ENCODE data around the gene SLC38A3.

Gene SLC38A3

GRCh38 chr3:50169858-50170257 is 35.2 kb upstream of the SLC38A3 start:
- H3K27ac ChIP-seq: no peak overlapping the region
- TF ChIP-seq CTCF (IDR thresholded peaks at IDR 0.05) (no peak), ZFX (IDR thresholded peaks at IDR 0.05; ENCODE audit: borderline replicate concordance) (no peak)

- no peak overlapping the region for H3K27ac ChIP-seq
- TF ChIP-seq CTCF (IDR thresholded peaks at IDR 0.05) (no peak), ZFX (IDR thresholded peaks at IDR 0.05; ENCODE audit: borderline replicate concordance) (no peak)
Observed at GRCh38 chr3:50170689-50171088, 34.4 kb upstream of the SLC38A3 start.

GRCh38 chr3:50171540-50172301 is 33.4 kb upstream of the SLC38A3 start:
- H3K27ac ChIP-seq: no peak overlapping the region
- no peak for TF ChIP-seq ZFX (IDR thresholded peaks at IDR 0.05; ENCODE audit: borderline replicate concordance)

- TF ChIP-seq ZFX (IDR thresholded peaks at IDR 0.05; ENCODE audit: borderline replicate concordance) (no peak), CTCF (IDR thresholded peaks at IDR 0.05) (no peak)
- H3K27ac ChIP-seq: no peak overlapping the region
Observed at GRCh38 chr3:50172626-50173220, 32.3 kb upstream of the SLC38A3 start.

GRCh38 chr3:50173685-50174516 is 31.2 kb upstream of the SLC38A3 start:
- 0 out of 2 replicates have a peak, but pooled peaks have one; percentile 11 for TF ChIP-seq CTCF (IDR thresholded peaks at IDR 0.05)
- TF ChIP-seq ZFX (IDR thresholded peaks at IDR 0.05; ENCODE audit: borderline replicate concordance): no peak
- H3K27ac ChIP-seq: no peak overlapping the region

GRCh38 chr3:50174517-50174895 is 30.6 kb upstream of the SLC38A3 start:
- H3K27ac ChIP-seq: no peak overlapping the region
- TF ChIP-seq CTCF (IDR thresholded peaks at IDR 0.05) (no peak), ZFX (IDR thresholded peaks at IDR 0.05; ENCODE audit: borderline replicate concordance) (no peak)

GRCh38 chr3:50174947-50175524 is 30.0 kb upstream of the SLC38A3 start:
- no peak for TF ChIP-seq ZFX (IDR thresholded peaks at IDR 0.05; ENCODE audit: borderline replicate concordance)
- no peak for TF ChIP-seq CTCF (IDR thresholded peaks at IDR 0.05)
- no peak overlapping the region for H3K27ac ChIP-seq
